ENCODE data around the gene SEPTIN2.

GRCh38 chr2:241354668-241355658 lies 39.2 kb downstream of the SEPTIN2 start:
- TF ChIP-seq CTCF (IDR thresholded peaks at IDR 0.05), result no peak
- TF ChIP-seq POLR2A (IDR thresholded peaks at IDR 0.05), result no peak
